NB4 (cell line): ENCODE results near the gene PSMG3.

ENCODE experiments used
- DNase-seq: peaks from one replicate; pipeline ENCODE4 v3.0.0; 2010; ENCODE audit warnings: low read depth
- H3K4me3 ChIP-seq: one replicate; pipeline ENCODE4 v1.5.1; 2011; ENCODE audit warnings: mild to moderate bottlenecking, low read depth, low read length, moderate library complexity
- MAX ChIP-seq: IDR thresholded peaks from 2 replicates; pipeline ENCODE4 v1.6.1; 2011; ENCODE audit warnings: low read depth, low read length
- MYC ChIP-seq: IDR thresholded peaks from 2 replicates; pipeline ENCODE4 v1.6.1; 2011; ENCODE audit warnings: low read depth, low read length
- POLR2A ChIP-seq: IDR thresholded peaks from 2 replicates; pipeline ENCODE4 v1.6.1; 2011; ENCODE audit warnings: mild to moderate bottlenecking; ENCODE audit not compliant: insufficient read length; ENCODE audit errors: extremely low read depth
- TF ChIP-seq, protein P1 (sequence below): IDR thresholded peaks from one replicate; pipeline ENCODE4 v1.5.1; 2012; ENCODE audit warnings: low read depth, low read length

The PSMG3 gene, protein sequence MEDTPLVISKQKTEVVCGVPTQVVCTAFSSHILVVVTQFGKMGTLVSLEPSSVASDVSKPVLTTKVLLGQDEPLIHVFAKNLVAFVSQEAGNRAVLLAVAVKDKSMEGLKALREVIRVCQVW

GRCh38 chr7:1569833-1570632 lies at the start of gene PSMG3:
Gene PSMG3 (minus strand): TSS chr7:1570032. CDS start chr7:1569339, 693 bp downstream.
- TF ChIP-seq MAX, result peak; percentile 58
- TF ChIP-seq MYC, result peak; percentile 87
- TF ChIP-seq, protein P1, sequence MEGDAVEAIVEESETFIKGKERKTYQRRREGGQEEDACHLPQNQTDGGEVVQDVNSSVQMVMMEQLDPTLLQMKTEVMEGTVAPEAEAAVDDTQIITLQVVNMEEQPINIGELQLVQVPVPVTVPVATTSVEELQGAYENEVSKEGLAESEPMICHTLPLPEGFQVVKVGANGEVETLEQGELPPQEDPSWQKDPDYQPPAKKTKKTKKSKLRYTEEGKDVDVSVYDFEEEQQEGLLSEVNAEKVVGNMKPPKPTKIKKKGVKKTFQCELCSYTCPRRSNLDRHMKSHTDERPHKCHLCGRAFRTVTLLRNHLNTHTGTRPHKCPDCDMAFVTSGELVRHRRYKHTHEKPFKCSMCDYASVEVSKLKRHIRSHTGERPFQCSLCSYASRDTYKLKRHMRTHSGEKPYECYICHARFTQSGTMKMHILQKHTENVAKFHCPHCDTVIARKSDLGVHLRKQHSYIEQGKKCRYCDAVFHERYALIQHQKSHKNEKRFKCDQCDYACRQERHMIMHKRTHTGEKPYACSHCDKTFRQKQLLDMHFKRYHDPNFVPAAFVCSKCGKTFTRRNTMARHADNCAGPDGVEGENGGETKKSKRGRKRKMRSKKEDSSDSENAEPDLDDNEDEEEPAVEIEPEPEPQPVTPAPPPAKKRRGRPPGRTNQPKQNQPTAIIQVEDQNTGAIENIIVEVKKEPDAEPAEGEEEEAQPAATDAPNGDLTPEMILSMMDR, result peak; percentile 14
- TF ChIP-seq POLR2A, result peak; percentile 89
- DNase-seq, result peak; percentile 97
- peak within 1 kb of the TSS; percentile 95 for H3K4me3 ChIP-seq

- TF ChIP-seq MAX (no peak), POLR2A (no peak), MYC (no peak)
- TF ChIP-seq, protein P1, result no peak
- no peak for DNase-seq
- H3K4me3 ChIP-seq, result no peak overlapping the region
Measured at GRCh38 chr7:1618475-1618874, 48.6 kb upstream of the PSMG3 start.

GRCh38 chr7:1617957-1618356 lies 48.1 kb upstream of the PSMG3 start:
- DNase-seq, result no peak
- TF ChIP-seq MAX, result no peak
- no peak overlapping the region for H3K4me3 ChIP-seq

GRCh38 chr7:1616741-1617140 lies 46.9 kb upstream of the PSMG3 start:
- H3K4me3 ChIP-seq, result no peak overlapping the region
- no peak for DNase-seq
- TF ChIP-seq MAX, result no peak
- TF ChIP-seq MYC, result no peak
- TF ChIP-seq, protein P1, result no peak
- TF ChIP-seq POLR2A, result no peak

- no peak for TF ChIP-seq MYC
- no peak for DNase-seq
- no peak overlapping the region for H3K4me3 ChIP-seq
Measured at GRCh38 chr7:1611708-1612241, 41.9 kb upstream of the PSMG3 start.

GRCh38 chr7:1610678-1611302 lies 41.0 kb upstream of the PSMG3 start:
- TF ChIP-seq MYC, result no peak
- DNase-seq, result no peak

DNA sequence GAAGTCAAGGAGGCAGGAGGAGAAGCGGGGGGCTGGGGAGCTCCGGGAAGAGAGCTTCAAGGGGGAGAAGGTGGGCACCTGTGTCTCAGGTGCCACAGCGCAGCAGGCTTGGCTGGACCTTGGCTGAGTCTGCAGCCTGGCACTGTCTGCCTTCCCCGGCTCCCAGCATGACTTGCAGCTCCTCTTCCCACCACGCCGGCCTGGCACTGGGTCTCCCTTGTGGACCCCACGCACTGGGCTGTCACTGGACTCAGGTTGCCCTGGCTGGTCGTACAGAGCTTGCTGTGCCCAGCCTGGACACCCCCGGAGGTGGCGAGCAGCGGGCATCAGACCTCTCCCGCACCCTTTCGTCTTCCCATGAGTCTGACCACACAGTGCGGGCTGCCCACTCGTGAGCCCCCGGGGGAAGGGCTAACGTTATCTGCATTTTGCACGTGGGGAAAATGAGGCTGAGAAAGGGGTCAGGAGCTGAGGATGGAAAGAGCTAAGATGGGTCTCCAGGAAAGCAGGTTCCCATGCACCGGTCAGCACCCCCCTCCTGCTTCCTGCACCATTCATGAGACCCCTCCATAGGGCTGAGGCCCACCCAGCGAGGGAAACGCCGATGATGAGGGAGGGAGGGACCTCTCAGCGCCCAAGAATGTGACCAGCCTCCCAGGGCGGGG lies 40.3 kb upstream of the PSMG3 start:
- no peak for DNase-seq
- no peak overlapping the region for H3K4me3 ChIP-seq
- TF ChIP-seq, protein P1, result no peak
- TF ChIP-seq MYC (no peak), MAX (no peak), POLR2A (no peak)

More at GRCh38 chr7:1610678-1611302, 41.0 kb upstream of the PSMG3 start:
- H3K4me3 ChIP-seq, result no peak overlapping the region
